HG02981 (cell line): ENCODE data around the gene ARIH2.

Experiments used
- ATAC-seq: cut with Tn5 transposase; IDR thresholded peaks from one replicate; pipeline ENCODE4 v1.9.1; 2021; ENCODE audit warnings: mild to moderate bottlenecking, moderate library complexity; ENCODE audit not compliant: unreplicated experiment

The ARIH2 gene

DNA sequence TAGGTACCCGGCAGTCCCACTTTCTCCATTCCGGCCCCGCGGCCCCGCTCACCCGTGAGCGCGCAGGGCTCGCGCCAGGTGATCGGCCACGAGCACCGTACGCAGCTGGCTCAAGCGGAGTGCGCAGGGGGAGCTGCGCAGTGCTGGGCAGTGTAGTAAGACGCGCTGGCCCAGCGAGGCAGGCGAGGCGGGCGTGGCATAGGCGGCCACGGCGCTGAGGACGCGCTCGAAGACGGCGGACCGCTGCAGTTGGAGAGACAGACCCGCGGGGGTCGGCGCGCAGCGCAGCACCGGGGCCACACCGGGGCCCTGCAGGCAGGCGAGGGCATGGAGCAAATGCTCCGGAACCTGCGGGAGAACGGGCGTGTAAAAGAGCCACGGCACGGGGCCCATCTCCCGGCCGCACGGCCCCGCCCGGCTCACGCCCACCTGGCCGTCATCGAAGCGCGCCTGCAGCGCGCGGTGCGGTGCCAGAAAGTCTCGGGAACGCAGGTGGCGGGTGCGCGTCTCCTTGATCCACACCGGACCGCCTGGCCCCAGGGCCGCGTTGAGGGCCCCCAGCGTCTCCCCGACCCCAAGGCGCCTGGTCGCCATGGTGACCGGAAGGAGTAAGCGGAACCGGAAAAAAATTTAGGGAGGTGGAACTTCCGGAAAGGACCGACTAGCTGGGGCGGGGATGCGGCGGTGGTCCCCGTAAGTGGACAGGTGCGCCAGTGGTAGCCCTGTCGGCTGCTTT lies 99.5 kb downstream of the ARIH2 start, which contains the start of gene DALRD3:
TSS of gene DALRD3 (minus strand) at position 610 of the 736 bp plus-strand sequence. CDS start at position 594, 16 bp downstream.
- ATAC-seq = no peak

- no peak for ATAC-seq
These were observed 100.0 kb downstream of the ARIH2 start for GRCh38 chr3:49018707-49019006.

DNA sequence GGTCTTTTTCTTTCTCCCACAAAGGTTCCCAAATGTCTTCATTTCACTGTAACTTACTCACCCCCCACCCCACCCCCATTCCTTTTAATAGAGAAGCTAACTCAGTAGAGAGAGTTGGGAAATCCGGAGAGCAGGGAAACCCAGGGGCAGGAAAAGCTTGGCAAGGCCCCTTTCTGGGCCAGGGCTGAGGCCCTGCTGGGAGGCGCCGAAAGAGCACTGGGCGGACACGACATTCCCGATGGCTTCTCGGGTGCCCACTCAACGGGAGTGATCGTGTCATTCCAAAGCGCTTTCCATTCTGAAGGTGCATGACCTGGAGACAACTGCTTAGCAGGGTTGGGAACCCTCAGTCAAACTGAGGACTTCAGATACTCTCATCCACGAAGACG lies 101.3 kb downstream of the ARIH2 start:
- ATAC-seq = no peak

DNA sequence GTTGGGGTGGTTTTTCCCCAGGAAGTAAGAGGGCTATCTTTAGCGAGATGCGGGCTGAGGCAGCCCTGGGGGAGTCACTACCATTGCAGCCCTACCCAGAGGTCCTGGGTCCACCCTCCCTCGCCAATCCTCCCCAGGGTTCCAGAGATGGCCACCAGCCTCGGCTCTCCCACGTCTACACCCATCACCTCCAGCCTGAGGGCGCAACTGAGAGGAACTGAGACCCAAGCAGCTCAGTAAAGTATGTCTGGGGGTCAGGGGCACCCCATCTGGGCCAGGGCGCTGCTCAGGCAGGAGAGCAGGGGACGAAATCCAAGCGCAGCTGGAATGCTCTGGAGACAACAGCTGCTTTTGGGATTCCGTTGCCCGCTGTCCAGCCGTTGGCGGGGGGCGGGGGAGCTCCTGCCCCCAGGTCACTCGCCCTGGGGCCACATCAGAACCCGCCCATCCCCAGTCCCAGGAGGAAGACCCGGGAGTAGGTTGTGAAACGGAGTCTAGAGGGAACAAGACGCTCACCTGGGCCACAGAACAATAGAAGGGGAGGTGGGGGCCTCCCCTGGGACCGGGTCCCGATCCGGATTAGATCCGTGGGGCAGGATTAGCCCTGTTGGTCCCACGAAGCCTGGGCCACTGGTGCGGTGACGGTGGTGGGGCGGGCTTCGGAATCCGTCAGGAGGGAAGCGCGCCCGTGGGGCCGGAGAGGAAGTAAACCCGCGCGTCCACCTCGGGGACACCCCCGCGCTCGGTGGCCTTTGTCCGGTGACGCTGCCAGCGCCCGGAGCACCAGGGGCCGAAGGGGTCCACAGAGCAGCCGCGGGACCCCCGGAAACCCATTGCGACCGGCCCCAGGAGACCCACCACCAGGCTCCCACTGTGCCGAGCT lies 101.9 kb downstream of the ARIH2 start:
- no peak for ATAC-seq

DNA sequence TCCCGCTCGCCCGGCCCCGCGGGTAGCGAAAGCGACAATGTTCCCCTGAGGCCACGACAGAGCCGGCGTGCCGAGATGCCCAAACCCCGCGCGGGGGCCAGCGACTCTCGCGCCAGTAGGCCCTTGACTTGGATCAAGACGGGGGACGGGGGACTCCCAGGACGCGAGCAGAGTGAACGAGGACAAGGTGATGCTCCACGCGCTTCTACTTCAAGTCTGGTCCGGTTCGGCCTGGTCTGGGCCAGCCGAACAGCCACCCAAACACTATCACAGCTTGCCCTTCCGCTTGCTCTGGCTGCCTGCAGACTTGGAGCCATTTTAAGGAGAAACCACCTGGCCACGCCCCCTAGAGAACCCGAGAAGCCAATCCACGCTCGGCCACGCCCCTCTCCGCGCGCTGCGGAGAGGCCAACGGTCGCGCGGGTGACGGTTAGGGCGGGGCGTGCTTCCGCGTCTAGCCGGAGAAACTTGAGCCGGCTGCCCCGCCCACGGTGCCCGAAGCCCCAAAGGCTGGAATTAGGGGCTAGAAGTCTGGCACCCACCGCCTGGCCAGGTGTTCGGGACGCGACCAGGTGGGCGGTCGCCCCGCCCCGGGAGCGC lies 102.7 kb downstream of the ARIH2 start:
- ATAC-seq = peak; percentile 44

DNA sequence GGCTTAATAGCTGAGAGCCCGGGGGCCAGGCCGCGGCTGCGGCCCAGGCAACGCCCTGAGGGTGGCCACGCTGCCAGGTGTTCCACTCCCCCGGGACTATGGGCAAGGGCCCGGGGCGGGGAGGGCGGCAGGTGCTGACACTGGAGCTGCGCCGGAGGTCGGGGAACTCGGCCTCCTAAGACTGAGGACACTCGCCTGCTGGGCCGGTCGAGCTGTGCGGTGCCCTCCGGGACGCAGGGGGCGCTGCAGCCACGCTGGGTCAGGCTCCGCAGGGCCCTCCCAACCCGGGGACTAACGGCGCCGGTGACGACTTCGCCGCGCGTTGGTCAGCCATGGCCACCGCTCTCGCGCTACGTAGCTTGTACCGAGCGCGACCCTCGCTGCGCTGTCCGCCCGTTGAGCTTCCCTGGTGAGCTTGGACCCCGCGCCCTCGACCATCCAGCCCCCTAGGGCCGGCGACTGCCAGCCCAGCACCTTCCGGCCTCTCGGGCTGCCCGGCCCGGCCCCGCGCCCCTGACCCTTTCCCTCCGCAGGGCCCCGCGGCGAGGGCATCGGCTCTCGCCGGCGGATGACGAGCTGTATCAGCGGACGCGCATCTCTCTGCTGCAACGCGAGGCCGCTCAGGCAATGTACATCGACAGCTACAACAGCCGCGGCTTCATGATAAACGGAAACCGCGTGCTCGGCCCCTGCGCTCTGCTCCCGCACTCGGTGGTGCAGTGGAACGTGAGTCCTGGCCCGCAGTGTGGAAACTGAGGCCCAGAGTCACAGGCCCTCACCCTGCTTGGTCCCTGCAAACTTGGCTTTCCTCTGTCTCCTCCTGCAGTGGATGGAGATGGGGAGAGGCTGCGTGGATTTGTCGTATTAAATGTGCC lies 103.4 kb downstream of the ARIH2 start, which contains the start of gene NDUFAF3:
TSS of gene NDUFAF3 (plus strand) at position 309 of the 875 bp plus-strand sequence. CDS start at position 333, 24 bp downstream.
- peak; percentile 58 for ATAC-seq

- no peak for ATAC-seq
These were observed 104.1 kb downstream of the ARIH2 start for GRCh38 chr3:49022688-49023171.

GRCh38 chr3:49023775-49024174 lies 105.1 kb downstream of the ARIH2 start:
- no peak for ATAC-seq

GRCh38 chr3:49024449-49024848 lies 105.8 kb downstream of the ARIH2 start:
- no peak for ATAC-seq

- no peak for ATAC-seq
These were observed 106.6 kb downstream of the ARIH2 start for GRCh38 chr3:49025005-49025792.

GRCh38 chr3:49025793-49026520 lies 107.3 kb downstream of the ARIH2 start:
- no peak for ATAC-seq

- no peak for ATAC-seq
These were observed 107.9 kb downstream of the ARIH2 start for GRCh38 chr3:49026536-49026935.

GRCh38 chr3:49027634-49028033 lies 109.0 kb downstream of the ARIH2 start:
- no peak for ATAC-seq

- ATAC-seq = no peak
These were observed 109.6 kb downstream of the ARIH2 start for GRCh38 chr3:49028298-49028672.

DNA sequence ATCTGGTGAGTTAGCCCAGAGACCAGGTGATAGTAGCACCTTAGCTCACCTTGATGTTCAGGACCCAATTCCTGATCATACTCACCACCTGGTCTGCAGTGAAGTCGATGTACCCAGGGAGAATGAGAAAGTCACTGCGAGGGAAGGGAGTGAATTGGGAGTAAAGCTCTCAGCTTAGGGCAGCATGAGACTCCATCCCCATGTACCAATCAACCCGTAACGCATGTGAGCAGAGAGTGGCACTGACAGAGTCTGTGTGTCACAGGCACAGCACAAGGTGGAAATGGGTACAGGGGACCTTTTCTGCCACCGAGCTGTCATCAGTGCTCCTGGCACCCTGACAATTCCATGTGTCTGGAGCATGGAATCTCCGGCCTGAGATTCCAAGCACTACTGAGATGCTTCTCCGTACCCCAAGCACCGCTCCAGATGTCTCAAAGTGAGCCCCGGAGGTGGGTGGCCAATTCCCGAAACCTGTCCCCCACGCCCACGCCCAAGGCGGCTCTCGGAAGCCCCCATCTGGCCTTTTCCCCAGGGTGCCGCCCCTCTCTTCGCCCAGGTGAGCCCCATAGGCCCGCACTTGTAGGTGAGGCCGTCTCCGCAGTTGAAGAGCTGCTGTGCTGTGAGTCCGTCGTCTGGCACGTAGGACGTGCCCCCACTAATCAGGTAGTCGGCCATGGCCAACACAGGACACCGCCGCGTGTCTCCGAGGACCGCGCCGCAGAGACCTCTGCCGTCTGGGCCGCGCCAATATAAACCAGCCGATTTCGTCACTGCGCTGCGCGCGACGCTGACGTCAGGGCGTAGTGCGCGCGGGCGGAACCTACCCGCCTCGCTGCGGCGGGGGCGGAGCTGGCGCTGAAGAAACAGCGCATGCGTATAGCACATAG lies 110.3 kb downstream of the ARIH2 start, which contains the start of gene IMPDH2:
TSS of gene IMPDH2 (minus strand) at position 726 of the 890 bp plus-strand sequence. CDS start at position 678, 48 bp downstream.
- ATAC-seq = peak; percentile 88

- no peak for ATAC-seq
These were observed 110.9 kb downstream of the ARIH2 start for GRCh38 chr3:49029563-49029884.

- ATAC-seq = no peak
These were observed 111.7 kb downstream of the ARIH2 start for GRCh38 chr3:49030321-49030720.
